PC-9 (cell line): ENCODE data around the gene NPTX1.

Source experiments
- EZH2 ChIP-seq: fragments of 200-600 bp; sonication (generic); IDR thresholded peaks from 2 replicates; pipeline ENCODE4 v1.8.0; 2017; ENCODE audit warnings: antibody characterized with exemption, low read depth
- TF ChIP-seq, protein P1 (sequence below): fragments of 200-600 bp; sonication (generic); conservative IDR thresholded peaks from 2 replicates; pipeline ENCODE4 v1.6.1; 2017; ENCODE audit warnings: mixed run types, antibody characterized with exemption, mild to moderate bottlenecking, moderate library complexity

DNA sequence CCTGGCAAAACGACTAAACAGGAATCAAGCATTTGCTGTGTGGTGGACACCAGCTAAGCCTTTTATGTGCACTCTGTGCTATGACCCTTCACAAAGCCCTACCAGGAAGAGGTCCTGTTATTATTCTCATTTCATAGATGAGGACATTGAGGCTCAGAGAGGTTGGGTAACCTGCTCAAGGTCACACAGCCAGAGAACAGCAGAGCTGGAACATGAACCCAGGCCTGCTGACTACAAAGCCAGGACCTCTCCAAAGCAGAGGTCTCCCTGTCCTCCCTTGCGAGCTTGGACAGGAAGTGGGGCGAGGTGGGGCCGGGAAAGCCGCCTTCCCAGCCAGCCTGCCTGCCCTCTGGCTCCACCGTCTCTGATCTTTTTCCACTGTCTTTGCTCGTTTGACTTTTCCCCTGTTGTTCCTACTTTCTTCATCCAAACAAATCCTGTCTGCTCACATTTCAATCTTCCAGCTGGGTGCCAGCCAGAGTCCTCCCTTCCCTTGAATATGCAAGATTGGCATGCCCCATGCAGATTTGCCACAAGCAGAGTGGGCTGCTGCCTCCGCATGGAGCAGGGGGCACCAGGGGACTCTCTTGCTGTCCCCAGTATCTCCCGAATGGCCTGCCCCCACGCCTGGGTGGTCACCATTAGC is 44.5 kb upstream of the NPTX1 start:
- TF ChIP-seq, protein P1, sequence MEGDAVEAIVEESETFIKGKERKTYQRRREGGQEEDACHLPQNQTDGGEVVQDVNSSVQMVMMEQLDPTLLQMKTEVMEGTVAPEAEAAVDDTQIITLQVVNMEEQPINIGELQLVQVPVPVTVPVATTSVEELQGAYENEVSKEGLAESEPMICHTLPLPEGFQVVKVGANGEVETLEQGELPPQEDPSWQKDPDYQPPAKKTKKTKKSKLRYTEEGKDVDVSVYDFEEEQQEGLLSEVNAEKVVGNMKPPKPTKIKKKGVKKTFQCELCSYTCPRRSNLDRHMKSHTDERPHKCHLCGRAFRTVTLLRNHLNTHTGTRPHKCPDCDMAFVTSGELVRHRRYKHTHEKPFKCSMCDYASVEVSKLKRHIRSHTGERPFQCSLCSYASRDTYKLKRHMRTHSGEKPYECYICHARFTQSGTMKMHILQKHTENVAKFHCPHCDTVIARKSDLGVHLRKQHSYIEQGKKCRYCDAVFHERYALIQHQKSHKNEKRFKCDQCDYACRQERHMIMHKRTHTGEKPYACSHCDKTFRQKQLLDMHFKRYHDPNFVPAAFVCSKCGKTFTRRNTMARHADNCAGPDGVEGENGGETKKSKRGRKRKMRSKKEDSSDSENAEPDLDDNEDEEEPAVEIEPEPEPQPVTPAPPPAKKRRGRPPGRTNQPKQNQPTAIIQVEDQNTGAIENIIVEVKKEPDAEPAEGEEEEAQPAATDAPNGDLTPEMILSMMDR = no peak
- TF ChIP-seq EZH2 = no peak
